HCT116 (cell line): ENCODE measurements around the gene CHSY1. TPM values are rescaled to one million over a fixed set of nuclear protein-coding genes. Genes with fewer than 3 reads are reported as not detected.

Experiments used
- ATAC-seq: fragments of 200-7000 bp; cut with Tn5 transposase; 2 replicates; pipeline ENCODE4 v1.9.1; 2020; ENCODE audit warnings: mild to moderate bottlenecking, moderate library complexity
- BruUV-seq: library from RNA; stranded (reverse); fragments of 400-500 nt; replicated peaks from 2 replicates; lab custom pipeline; 2021; lab: Mats Ljungman, UMichigan
- CTCF ChIA-PET: fragments of 300-600 bp; sonication (Branson Sonifier 250); formaldehyde crosslinking; loops from one replicate; lab custom pipeline; 2021; ENCODE audit warnings: antibody characterized with exemption; lab: Charles Lee
- POLR2A ChIA-PET: fragments of 300-600, 350-600 bp; sonication (Branson Sonifier 250); formaldehyde crosslinking; loops from one replicate; lab custom pipeline; 2021; ENCODE audit warnings: antibody characterized with exemption; lab: Charles Lee
- RAD21 ChIA-PET, 2 experiments: fragments of 300-600 bp; sonication (Branson Sonifier 250); formaldehyde crosslinking; loops; one replicate each; lab custom pipeline; 2023; ENCODE audit warnings: low total read pairs in 2 of 2; ENCODE audit not compliant: uncharacterized antibody in 2 of 2, unreplicated experiment in 2 of 2, low non-redundant PET in 1 of 2; lab: Charles Lee
- DNase-seq: peaks from one replicate; pipeline ENCODE4 v3.0.0-alpha.2; 2010; ENCODE audit warnings: low read depth, low spot score
- H2AFZ ChIP-seq: fragments of 200-600 bp; shearing (Covaris generic), sonication (generic); 2 replicates; pipeline ENCODE4 v1.6.1; 2017; ENCODE audit warnings: low read depth, mixed run types, mixed read lengths, antibody characterized with exemption, low read length; ENCODE audit not compliant: poor library complexity, severe bottlenecking
- H3K27ac ChIP-seq: 2 replicates; pipeline ENCODE4 v1.5.1; 2012; ENCODE audit warnings: low read depth, low read length
- H3K27me3 ChIP-seq: fragments of 200-600 bp; sonication (generic); 2 replicates; pipeline ENCODE4 v1.6.1; 2016; ENCODE audit warnings: mixed run types, low read length, mixed read lengths; ENCODE audit not compliant: insufficient read depth
- H3K36me3 ChIP-seq, 2 experiments: fragments of 200-500 bp in 1 of 2; fragments of 200-600 bp in 1 of 2; sonication (Bioruptor generic) in 1 of 2; sonication (generic) in 1 of 2; 2 replicates each; pipeline versions ENCODE4 v1.5.1 to v1.6.1; 2014 to 2016; ENCODE audit warnings: low read length in 2 of 2, inconsistent platforms in 1 of 2, mixed read lengths in 1 of 2, mixed run types in 1 of 2; ENCODE audit not compliant: insufficient read depth in 2 of 2, control insufficient read depth in 1 of 2
- H3K4me1 ChIP-seq, 2 experiments: fragments of 200-600 bp in 1 of 2; sonication (generic) in 1 of 2; 2 replicates each; pipeline versions ENCODE4 v1.5.1 to v1.6.1; 2012 to 2017; ENCODE audit warnings: low read length in 2 of 2, inconsistent platforms in 1 of 2, mild to moderate bottlenecking in 1 of 2, mixed read lengths in 1 of 2, mixed run types in 1 of 2, moderate library complexity in 1 of 2; ENCODE audit not compliant: insufficient read depth in 2 of 2, control insufficient read depth in 1 of 2
- H3K4me2 ChIP-seq: fragments of 200-600 bp; sonication (generic); 2 replicates; pipeline ENCODE4 v1.6.1; 2017; ENCODE audit warnings: mixed run types, low read length, mixed read lengths
- H3K4me3 ChIP-seq, 2 experiments: fragments of 200-600 bp in 1 of 2; sonication (generic) in 1 of 2; replicated peaks in 1 of 2; 2 replicates each; pipeline ENCODE4 v1.5.1; 2011 to 2016; ENCODE audit warnings: low read length in 2 of 2, control low read depth in 1 of 2, low read depth in 1 of 2, mild to moderate bottlenecking in 1 of 2, mixed read lengths in 1 of 2, mixed run types in 1 of 2
- H3K79me2 ChIP-seq: fragments of 200-600 bp; sonication (generic); 2 replicates; pipeline ENCODE4 v1.6.1; 2017; ENCODE audit warnings: mild to moderate bottlenecking, mixed run types, low read length, moderate library complexity, mixed read lengths; ENCODE audit not compliant: insufficient read depth
- H3K9ac ChIP-seq: fragments of 200-600 bp; sonication (generic); 2 replicates; pipeline ENCODE4 v1.6.1; 2016; ENCODE audit warnings: low read length, mixed read lengths
- H3K9me2 ChIP-seq: fragments of 200-600 bp; sonication (generic), shearing (Covaris generic); 2 replicates; pipeline ENCODE4 v1.6.1; 2017; ENCODE audit warnings: mixed run types, mild to moderate bottlenecking, moderate library complexity; ENCODE audit not compliant: insufficient read depth
- H3K9me3 ChIP-seq, 2 experiments: fragments of 200-500 bp in 1 of 2; fragments of 200-600 bp in 1 of 2; sonication (Bioruptor generic) in 1 of 2; sonication (generic) in 1 of 2; 2 replicates each; pipeline ENCODE4 v1.6.1; 2014 to 2017; ENCODE audit warnings: low read length in 2 of 2, mixed read lengths in 2 of 2, inconsistent platforms in 1 of 2, low read depth in 1 of 2, mild to moderate bottlenecking in 1 of 2, mixed run types in 1 of 2, moderate library complexity in 1 of 2; ENCODE audit not compliant: control insufficient read depth in 1 of 2, insufficient read depth in 1 of 2
- H4K20me1 ChIP-seq: fragments of 200-600 bp; sonication (generic), shearing (Covaris generic); 2 replicates; pipeline ENCODE4 v1.6.1; 2017; ENCODE audit warnings: mixed run types, mild to moderate bottlenecking, moderate library complexity; ENCODE audit not compliant: insufficient read depth
- EZH2phosphoT487 ChIP-seq: fragments of 200-600 bp; IDR thresholded peaks from 2 replicates; pipeline ENCODE4 v1.6.1; 2018; ENCODE audit warnings: antibody characterized with exemption, borderline replicate concordance
- JUND ChIP-seq: IDR thresholded peaks from 2 replicates; pipeline ENCODE4 v1.6.1; 2012
- POLR2A ChIP-seq: IDR thresholded peaks from 2 replicates; pipeline ENCODE4 v1.7.0; 2011; ENCODE audit warnings: borderline replicate concordance; ENCODE audit not compliant: insufficient read depth, insufficient read length; ENCODE audit errors: extremely low read depth
- REST ChIP-seq: IDR thresholded peaks from 2 replicates; pipeline ENCODE4 v1.6.1; 2012; ENCODE audit warnings: low read depth
- TCF7L2 ChIP-seq: IDR thresholded peaks from 2 replicates; pipeline ENCODE4 v1.7.0; 2011; ENCODE audit warnings: borderline replicate concordance, inconsistent platforms; ENCODE audit not compliant: insufficient read depth, insufficient read length; ENCODE audit errors: extremely low read depth
- YY1 ChIP-seq: IDR thresholded peaks from 2 replicates; pipeline ENCODE4 v1.6.1; 2011; ENCODE audit warnings: low read length, low read depth, moderate library complexity, mild to moderate bottlenecking; ENCODE audit not compliant: insufficient replicate concordance; ENCODE audit errors: extremely low read depth
- ZFX ChIP-seq: fragments of 450-650 bp; IDR thresholded peaks from 2 replicates; pipeline ENCODE4 v1.6.1; 2017
- intact Hi-C: fragments of 100-400 bp; cut with micrococcal nuclease; formaldehyde crosslinking; loops from 2 replicates; pipeline ENCODE4 v1.10.0; 2022
- total RNA-seq: library from RNA; stranded (reverse); gene quantifications from one replicate; pipeline ENCODE4 v1.2.1, GENCODE V29; 2021; ENCODE audit not compliant: unreplicated experiment

CHSY1 gene
- total RNA-seq, 1 experiment from 2014 or later: 25.4 TPM

- DNase-seq (no peak), ATAC-seq (no peak)
- no peak overlapping the region for H3K9ac ChIP-seq
- intact Hi-C loops: no loop called here
- H3K79me2 ChIP-seq: no peaks in the 10 kb centered on the region
- H3K27ac ChIP-seq: no peak overlapping the region
- H3K9me2 ChIP-seq: no peaks in the 10 kb centered on the region
- no peaks in the 10 kb centered on the region for H3K4me1 ChIP-seq
- POLR2A ChIA-PET: interaction anchor here (0.6 kb wide), 1 partner anchor 91 kb away, joined by 4 read pairs; the partner anchor contains the start of gene CHSY1
- BruUV-seq: no TSS peak
- H3K27me3 ChIP-seq: no peaks in the 10 kb centered on the region
- H3K9me3 ChIP-seq: peaks cover 0 to 5% of the 10 kb centered on the region in 2 experiments; a peak in 3 of 4 replicates
- H3K36me3 ChIP-seq: no peaks in the 10 kb centered on the region
- TF ChIP-seq YY1 (no peak), ZFX (no peak), TCF7L2 (no peak), REST (no peak), JUND (no peak), POLR2A (no peak), EZH2phosphoT487 (no peak)
- no peak overlapping the region for H3K4me3 ChIP-seq
- CTCF ChIA-PET: no interaction called here
- no peaks in the 10 kb centered on the region for H4K20me1 ChIP-seq
- RAD21 ChIA-PET: no interaction called here
- H3K4me2 ChIP-seq: no peak overlapping the region
- H2AFZ ChIP-seq: no peak overlapping the region
These were observed 91.7 kb downstream of the CHSY1 start for GRCh38 chr15:101159936-101160815.
